NCI-H1694 (cell line): Measurements from ENCODE around the gene ZNF407.
"Not testable (repeated sequence)": the region's sequence is repeated elsewhere in the genome, so short reads cannot be mapped to it uniquely, and the experiment has no call there.

Experiments used
- DNase-seq: peaks from one replicate; lab custom pipeline; 2025; lab: John Stamatoyannopoulos, UW

Gene ZNF407

DNA sequence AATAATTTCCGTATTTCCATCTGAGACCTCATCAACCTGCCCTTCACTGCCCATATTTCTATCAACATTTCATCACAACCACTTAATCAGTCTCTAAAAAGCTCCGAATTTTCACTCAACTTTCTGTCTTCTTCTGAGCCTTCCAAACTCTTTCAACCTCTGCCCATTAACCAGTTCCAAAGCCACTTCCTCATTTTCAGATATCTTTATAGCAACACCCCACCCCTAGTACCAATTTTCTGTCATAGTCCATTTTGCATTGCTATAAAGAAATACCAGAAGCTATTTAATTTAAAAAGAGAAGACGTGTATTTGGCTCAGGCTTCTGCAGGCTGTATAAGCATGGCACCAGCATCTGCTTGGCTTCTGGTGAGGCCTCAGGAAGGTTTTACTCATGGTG is 504.2 kb downstream of the ZNF407 start:
- no peak for DNase-seq

DNA sequence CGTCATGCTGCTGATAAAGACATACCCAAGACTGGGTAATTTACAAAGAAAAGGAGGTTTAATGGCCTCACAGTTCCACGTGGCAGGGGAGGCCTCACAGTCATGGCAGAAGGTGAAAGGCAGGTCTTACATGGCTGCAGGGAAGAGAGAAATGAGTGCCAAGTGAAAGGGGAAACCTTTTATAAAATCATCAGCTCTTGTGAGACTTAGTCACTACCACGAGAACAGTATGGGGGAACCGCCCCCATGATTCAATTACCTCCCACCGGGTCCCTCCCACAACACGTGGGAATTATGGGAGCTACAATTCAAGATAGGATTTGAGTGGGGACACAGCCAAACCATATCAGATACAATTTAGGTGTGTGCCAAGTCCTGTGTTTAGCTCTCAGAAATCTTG is 506.4 kb downstream of the ZNF407 start:
- not testable (repeated sequence) for DNase-seq

DNA sequence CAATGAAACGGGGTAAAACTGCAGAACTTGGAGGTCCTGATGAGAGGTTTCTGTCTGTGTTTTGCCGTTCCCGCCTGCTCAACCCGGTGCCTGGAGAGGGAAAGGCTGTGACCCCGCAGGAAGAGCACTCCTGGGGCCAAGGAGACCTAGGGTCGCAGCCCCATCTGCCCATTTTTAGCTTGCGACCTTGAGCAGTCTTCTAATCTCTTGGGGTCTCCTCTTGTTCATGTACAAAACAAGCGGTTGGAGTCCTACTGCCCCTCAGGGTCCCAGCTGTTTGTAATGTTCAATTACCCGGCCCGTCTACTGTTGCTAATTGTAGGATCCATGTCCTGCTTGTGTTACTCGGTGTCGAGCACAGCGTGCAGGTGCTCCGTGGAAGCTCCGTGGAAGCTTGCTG is 506.8 kb downstream of the ZNF407 start:
- no peak for DNase-seq

DNA sequence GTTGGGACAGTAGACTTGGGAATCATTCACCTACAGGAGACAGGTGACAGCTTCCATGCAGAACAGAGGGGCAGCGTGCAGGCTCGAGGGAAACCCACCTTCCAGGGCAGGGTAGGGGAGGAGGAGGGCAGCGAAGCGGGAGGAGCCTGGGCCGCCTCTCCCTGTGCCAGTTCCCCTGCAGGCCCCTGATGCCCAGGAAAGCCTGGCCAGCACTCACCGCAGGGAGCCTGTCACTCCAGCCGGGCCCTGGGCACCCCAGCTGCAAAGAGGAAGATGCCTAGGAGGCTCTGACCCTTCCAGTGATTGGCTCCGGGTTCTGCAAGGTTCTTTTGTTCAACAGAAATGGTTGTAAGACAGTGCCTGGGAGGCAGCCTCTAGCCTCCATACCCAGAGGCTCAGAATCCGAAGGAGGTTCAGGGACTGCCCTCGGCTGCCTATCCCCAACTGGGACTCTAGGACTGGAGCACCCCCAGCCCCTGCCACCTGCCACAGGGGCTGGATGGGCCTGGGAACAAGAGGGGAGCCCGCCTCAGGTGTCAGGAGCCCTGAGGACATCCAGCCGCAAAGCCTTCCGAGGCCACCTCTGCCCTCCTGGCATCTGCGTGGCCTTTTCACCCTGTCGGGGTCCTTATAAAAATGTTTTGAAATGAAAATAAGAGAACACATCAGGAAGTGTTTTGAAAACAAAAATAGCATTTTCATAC is 508.0 kb downstream of the ZNF407 start:
- DNase-seq, result no peak

DNA sequence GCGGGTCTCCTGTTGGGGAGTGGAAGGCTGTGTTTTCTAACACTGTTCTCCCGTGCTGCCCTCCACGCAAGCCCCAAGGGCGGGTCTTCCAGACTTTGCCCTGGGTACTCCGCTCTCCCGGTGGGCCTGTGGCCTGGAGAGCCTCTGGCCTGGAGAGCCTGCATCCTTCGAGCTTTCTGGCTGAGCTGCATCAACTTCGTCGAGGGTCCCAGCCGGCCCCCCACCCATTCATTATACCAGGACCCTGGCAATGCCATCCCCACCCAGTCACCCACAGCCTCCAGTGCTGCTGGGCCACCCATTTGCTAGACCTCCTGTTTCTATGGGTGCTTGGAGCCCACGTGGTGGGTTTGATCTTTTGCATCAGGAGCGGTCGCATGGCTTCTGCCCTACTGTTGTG is 509.1 kb downstream of the ZNF407 start:
- no peak for DNase-seq

DNA sequence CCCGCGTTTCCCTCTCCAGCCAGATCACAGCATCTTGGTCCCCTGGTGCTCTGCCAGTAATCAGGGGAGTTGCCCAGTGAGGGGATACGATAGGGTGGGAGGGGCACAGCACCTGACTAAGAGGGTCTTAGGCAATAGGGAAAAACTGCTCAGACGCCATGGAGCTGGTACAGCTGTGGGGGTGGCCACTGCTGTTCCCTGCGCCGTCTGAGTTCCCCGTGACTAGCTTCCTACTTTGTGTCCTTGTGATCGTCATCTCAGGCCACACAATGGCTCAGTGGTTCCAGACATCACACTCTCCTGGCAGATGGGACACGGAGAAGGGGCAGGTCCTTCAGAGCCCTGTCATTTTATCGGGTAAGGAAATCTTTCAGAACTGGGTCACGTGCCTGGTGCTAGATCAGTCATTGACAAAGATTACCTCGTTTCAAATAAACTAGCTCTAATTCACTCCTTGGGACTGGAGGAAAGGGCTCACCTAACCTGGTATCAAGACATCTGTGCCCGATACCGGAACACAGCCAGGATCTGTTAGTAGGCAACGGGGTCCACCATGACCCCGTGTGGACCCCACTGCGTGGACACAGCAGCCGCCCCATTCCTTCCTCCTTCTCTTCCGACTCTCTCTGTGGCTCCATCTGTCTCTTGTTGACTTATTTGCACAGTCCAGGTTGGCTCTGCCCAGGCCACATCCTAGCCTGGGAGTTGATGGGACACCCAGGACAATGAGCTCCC is 509.7 kb downstream of the ZNF407 start:
- no peak for DNase-seq

DNA sequence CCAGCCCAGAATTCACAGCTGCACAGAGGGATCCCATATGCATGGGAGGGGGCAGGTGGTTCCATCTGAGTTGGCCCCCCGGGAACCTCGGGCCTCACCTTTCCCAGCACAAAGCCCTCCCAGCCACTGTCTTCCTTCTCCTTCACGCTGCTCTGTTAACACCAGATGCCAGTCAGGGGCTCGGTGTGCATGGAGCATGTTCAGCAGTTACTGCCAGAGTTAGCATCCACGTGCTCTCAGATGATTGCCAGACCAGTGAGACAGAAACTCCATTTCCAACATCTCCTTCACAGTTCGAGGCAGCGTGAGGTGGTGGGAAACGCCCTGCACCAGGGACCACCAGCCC is 510.2 kb downstream of the ZNF407 start:
- DNase-seq, result no peak

DNA sequence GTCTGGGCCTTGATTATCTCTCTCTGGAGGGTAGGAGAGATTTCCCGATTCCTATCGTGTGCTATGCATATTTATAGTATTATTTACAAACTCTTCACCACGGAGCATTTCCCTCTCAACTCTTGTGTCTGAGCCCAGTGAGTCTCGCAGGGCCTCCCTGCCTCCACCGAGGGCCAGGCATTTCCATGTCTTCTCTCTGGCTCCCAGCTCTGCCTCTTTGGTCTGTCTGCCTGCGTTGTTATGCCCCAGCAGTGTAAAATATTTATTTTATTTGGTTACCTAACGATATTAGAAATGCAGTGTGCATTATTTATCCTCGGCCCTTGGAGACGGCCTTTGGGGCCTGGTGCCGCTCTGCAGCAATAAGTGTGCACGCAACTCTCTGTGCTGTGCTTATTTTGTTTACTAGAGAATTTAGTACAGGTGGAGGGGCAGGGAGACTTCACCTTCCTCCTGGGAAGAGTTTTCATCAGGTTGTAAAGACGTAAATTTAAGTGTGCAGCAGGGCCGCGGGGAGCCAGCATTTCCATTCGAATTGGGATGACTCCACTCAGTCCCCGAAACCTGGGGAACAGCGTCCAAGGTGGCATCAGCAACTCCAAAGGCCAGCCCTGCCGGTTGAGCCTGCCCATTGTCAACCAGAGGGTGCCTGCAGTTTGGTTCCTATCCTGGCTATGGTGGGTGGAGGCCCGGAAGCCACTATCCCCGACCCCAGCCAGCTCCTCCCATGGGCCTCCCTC is 511.1 kb downstream of the ZNF407 start:
- DNase-seq, result no peak

DNA sequence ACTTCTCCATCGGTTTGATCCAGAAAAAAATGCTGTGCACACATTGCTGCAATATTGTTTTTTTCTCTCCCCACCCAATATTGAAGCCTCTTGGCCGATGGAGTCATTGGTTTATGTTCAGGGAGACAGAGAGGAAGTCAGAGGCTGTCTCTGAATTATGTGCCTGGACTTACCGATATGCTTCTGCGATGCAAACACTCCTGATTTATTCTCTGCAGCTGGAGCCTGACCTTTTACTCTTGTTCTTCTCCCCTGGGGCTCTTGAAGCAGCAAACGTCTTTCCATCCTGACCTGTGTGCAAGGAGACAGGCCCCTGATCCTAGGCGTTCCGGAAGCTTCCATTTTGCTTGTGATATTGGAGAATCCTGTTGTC is 511.6 kb downstream of the ZNF407 start:
- no peak for DNase-seq

DNA sequence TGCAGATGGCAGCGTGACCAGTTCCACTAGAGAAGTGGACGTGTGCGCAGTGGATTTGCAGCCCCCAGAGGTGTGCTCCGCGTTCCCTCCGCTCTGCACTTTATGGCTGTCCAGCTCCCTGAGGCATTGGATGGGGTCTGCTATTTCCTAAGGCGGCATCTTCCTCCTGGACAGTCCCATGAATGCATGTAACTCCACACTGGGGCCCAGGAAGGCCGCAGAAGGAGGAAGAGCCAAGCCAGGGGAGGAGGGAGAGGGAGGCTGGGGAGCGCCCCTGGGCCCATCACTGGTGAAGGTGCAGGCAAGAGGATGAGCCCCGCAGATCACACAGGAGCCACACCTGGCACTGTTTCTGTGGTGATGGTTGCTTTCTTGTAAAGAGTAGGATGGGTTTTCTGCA is 512.1 kb downstream of the ZNF407 start:
- no peak for DNase-seq

DNA sequence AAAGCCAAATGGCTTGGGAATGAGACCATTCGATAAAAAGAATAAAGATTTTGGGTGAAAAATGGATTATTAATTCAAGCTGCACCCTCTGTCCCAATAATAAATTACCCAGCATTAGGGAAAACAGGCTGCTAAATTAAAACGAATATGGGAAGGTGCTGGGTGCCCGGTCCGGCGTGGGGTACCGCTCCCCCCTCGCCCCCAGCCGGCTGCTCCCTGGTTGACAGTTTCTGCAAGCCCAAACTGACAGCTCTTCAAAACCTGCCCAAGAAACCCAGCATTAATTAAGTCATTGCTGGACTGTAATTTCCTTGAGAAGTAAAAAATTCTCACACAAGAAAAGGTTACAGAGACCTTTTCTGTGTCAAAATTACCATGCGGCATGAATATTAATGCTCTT is 512.6 kb downstream of the ZNF407 start:
- no peak for DNase-seq

DNA sequence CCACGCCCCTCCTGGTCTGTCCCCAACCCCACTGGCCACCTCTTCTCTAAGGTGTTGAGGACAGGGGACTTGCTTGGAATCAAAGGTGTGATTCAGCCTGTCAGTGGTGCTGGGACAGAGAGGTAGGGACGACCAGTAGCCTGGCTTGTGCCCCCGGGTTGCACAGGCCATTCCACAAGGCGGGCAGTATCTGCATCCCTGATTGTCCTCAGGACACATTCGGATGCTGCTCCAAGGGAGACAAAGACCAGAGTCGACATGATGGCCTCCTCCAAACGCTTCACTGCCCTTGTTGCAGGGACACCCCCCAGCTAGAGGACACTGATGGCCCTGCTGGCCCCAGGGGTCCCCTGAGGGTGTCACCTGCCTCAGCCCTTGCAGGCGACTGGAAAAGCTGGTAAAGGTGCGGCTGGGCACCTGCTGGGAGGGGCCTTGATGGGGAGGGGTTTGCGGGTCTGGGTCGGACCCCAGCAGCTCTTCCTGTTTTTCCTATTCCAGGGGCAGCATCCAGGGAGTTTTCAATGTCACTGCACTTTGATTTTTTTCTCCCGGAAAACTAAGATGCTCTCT is 513.3 kb downstream of the ZNF407 start:
- no peak for DNase-seq

DNA sequence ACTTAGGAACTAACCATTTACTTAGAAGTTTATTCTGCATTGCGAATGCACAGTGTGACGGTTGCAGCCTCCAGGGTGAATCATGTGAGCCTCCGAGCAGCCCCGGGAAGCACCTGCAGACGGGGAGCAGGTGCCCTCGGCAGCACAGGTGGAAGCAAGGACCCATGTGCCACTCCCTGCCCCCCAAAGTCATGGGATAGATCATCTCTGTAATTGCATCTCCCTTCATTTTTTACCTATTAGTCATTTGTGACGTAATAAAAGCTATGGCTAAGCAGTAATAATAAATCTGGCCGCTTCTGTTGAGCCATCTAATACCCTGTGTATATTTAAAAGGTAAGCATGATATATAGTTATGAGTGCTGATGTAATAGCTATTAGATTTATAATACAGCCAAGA is 514.1 kb downstream of the ZNF407 start:
- no peak for DNase-seq

DNA sequence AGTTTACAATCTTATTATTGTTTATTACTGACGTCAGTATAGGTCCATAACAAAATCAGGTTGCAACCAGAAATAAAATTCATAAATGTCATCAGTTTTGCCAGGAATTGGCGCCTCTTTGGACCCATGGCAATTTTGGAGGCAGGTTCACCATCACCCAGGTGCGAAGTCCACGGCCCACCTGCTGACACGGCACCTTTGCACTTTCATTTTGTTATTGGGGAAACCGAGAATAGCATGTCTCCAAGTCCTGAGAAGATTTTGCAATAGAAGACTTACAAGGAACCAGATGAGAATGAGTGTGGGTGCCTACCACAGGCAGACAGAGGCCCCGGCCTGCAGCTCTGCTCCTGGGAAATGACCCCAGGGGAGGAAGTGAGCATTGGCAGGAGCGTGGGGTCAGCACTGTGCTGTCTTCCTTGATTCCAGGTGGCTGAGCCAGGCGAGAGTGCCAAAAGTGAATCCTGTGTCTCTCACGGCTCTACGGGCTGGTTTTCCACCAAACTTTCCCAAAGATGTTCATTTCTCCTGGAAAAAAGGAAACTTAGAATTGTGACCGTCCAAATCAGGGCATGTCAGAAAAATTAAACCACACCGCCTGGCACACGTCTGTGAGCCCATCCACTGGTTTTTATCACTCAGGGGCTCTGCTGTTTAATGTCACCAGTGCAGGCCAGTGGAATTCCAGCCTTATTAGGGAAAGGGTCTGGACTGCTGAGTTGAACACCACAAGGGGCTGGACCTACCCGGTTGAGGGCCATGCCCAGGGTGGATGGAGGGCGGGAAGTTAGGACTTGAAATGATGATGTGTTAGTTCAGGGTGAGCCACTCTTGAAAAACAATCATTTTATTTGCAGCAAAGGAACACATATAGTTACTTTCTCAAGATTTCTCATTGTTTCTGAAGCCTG is 514.8 kb downstream of the ZNF407 start:
- DNase-seq, result no peak

DNA sequence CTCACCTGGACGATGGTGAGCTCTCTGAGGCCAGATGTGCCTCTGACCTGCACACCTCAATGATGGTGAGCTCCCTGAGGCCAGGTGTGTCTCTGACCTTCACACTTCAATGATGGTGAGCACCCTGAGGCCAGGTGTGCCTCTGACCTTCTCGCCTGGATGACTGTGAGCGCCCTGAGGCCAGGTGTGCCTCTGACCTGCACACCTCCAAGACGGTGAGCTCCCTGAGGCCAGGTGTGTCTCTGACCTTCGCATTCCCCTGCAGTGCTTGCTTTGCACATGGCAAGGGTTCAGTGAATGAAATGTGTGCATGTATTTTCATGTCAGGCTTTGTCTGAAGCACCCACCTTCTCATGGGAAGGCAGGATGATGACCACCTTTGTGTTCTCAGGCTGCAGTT is 515.8 kb downstream of the ZNF407 start:
- DNase-seq, result no peak

DNA sequence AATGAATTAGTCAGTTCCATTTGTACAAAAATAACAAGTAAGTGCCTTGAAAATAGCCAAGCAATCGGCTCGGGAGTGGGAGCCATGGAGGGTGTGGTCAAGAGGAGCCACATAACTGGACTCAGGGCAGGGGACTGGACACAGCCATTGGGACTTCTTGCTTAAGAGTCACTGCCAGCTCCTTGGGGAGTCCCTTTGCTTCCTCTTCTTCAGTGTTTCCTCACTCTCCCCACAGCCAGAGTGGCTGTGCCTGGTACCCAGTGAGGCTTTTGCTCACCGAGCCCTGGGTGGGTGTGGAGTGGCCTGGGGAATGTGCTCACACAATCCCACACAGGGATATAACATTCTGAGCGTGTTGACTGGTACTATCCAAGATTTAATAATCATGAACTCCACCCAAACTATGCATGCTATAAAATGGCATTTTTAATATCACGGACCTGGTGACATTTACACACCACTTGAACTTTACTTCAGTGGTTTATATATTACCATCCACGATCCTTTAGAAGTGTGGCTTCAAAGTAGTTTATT is 516.6 kb downstream of the ZNF407 start:
- no peak for DNase-seq
